DND-41 (cell line): ENCODE measurements around the gene NLRP11.
"Not testable (repeated sequence)": the region's sequence is repeated elsewhere in the genome, so short reads cannot be mapped to it uniquely, and the experiment has no call there.

Experiments
- CTCF ChIP-seq: IDR thresholded peaks from 2 replicates; pipeline ENCODE4 v1.5.1; 2012; ENCODE audit warnings: borderline replicate concordance, low read length, moderate library complexity, mild to moderate bottlenecking; ENCODE audit not compliant: poor library complexity, severe bottlenecking; ENCODE audit errors: extremely low read depth
- EZH2 ChIP-seq: IDR thresholded peaks from 3 replicates; pipeline ENCODE4 v1.6.1; 2012; ENCODE audit warnings: borderline replicate concordance, low read depth, mild to moderate bottlenecking, moderate library complexity, low read length, inconsistent platforms; ENCODE audit not compliant: severe bottlenecking

- TF ChIP-seq CTCF, EZH2: not testable (repeated sequence)
These were observed 63.0 kb downstream of the NLRP11 start, which contains the start of gene RFPL4AL1 for GRCh38 chr19:55768818-55769217.
